Gastroesophageal sphincter (tissue), 4 donors: Measurements from ENCODE around the gene C16orf92. TPM values are rescaled to one million over a fixed set of nuclear protein-coding genes. Genes with fewer than 3 reads are reported as not detected.

Experiments used
- ATAC-seq: fragments of 150-250 bp; one replicate; pipeline ENCODE4 v1.9.1; 2016; ENCODE audit warnings: mild to moderate bottlenecking, moderate library complexity
- H3K27ac ChIP-seq, 4 donors: fragments of 200-600 bp; sonication (generic) in 3 of 4; 1 replicate in 3 of 4; 2 replicates in 1 of 4; pipeline ENCODE4 v1.5.1; 2016 to 2019
- H3K27me3 ChIP-seq: fragments of 200-600 bp; sonication (generic); one replicate; pipeline ENCODE4 v1.5.1; 2019
- H3K36me3 ChIP-seq, 2 donors: fragments of 200-600 bp; sonication (generic); one replicate each; pipeline ENCODE4 v1.5.1; 2019; ENCODE audit warnings: control low read depth in 1 of 2
- H3K4me1 ChIP-seq, 3 donors: fragments of 200-600 bp; sonication (generic); 1 replicate in 2 of 3; 2 replicates in 1 of 3; pipeline ENCODE4 v1.5.1; 2016 to 2019; ENCODE audit warnings: control low read depth in 2 of 3
- H3K4me3 ChIP-seq, 2 donors: fragments of 200-600 bp; sonication (generic); one replicate each; pipeline ENCODE4 v1.5.1; 2019; ENCODE audit warnings: mild to moderate bottlenecking in 1 of 2, moderate library complexity in 1 of 2
- H3K9me3 ChIP-seq, 3 donors: fragments of 200-600 bp; sonication (generic); one replicate each; pipeline ENCODE4 v1.5.1; 2017 to 2019; ENCODE audit warnings: control low read depth in 2 of 3
- CTCF ChIP-seq, 4 experiments: fragments of 200-600 bp in 2 of 4; fragments of 450-650 bp in 2 of 4; sonication (generic) in 1 of 4; IDR thresholded peaks; one replicate each; pipeline ENCODE4 v1.5.1; 2017 to 2019; ENCODE audit warnings: antibody characterized with exemption in 4 of 4, mild to moderate bottlenecking in 2 of 4, moderate library complexity in 2 of 4
- EP300 ChIP-seq: sonication (generic); formaldehyde crosslinking; IDR thresholded peaks from one replicate; pipeline ENCODE4 v1.6.1; 2017; ENCODE audit warnings: antibody characterized with exemption, mild to moderate bottlenecking
- POLR2A ChIP-seq, 2 donors: fragments of 450-650 bp; IDR thresholded peaks; one replicate each; pipeline ENCODE4 v1.6.1; 2017; ENCODE audit warnings: antibody characterized with exemption in 2 of 2, mild to moderate bottlenecking in 2 of 2, moderate library complexity in 1 of 2
- POLR2AphosphoS5 ChIP-seq: sonication (generic); formaldehyde crosslinking; IDR thresholded peaks from one replicate; pipeline ENCODE4 v1.6.1; 2017; ENCODE audit warnings: antibody characterized with exemption
- WGBS, 2 donors: methylation state at CpG; one replicate each; pipeline ENCODE4 v1.1.5; 2018; ENCODE audit warnings: low coverage in 1 of 2; 5-methylcytosine and 5-hydroxymethylcytosine counted together
- total RNA-seq, 4 donors: library from RNA; depleted of rRNA; stranded (reverse); fragments of >200 nt; gene quantifications; one replicate each; pipeline ENCODE4 v1.1.0, GENCODE V29; 2016

C16orf92 gene
- total RNA-seq, 4 donors from 2014 or later: not detected

DNA sequence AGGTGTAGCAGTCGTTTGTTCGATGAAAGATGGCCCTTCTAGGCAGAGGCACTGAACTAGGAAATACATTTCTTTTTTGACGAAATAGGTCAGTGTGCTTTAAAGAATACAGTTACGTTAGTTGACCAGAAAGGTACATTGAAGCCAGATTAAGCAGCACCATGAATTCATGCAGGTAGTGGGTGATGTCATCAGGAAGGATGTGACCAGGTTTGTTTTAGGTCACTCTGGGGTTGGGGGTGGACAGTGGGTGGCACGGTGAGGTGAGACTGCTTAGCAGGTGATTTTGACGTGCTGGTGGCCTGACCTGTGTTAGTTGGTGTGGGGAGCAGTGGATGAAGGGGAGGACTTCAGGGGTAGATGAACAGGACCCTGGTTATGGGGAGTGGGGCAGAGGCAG is 23.4 kb upstream of the C16orf92 start:
- Histone ChIP-seq H3K27me3 (no peaks in the 10 kb centered on the region), H3K4me1 (peaks cover 2 to 23% (median 7%) of the 10 kb centered on the region in 3 donors), H3K4me3 (no peak overlapping the region), H3K36me3 (peaks cover 0 to 62% of the 10 kb centered on the region in 2 donors), H3K27ac (no peak overlapping the region), H3K9me3 (no peaks in the 10 kb centered on the region)
- TF ChIP-seq CTCF (IDR thresholded peaks at IDR 0.05): no peak
- no peak for TF ChIP-seq POLR2A (IDR thresholded peaks at IDR 0.05)
- no peak for TF ChIP-seq POLR2AphosphoS5
- no peak for TF ChIP-seq EP300
- no peak for ATAC-seq
- WGBS, 2 donors: 70 to 82% methylated on average over 2 to 6 of the region's 6 CpGs

DNA sequence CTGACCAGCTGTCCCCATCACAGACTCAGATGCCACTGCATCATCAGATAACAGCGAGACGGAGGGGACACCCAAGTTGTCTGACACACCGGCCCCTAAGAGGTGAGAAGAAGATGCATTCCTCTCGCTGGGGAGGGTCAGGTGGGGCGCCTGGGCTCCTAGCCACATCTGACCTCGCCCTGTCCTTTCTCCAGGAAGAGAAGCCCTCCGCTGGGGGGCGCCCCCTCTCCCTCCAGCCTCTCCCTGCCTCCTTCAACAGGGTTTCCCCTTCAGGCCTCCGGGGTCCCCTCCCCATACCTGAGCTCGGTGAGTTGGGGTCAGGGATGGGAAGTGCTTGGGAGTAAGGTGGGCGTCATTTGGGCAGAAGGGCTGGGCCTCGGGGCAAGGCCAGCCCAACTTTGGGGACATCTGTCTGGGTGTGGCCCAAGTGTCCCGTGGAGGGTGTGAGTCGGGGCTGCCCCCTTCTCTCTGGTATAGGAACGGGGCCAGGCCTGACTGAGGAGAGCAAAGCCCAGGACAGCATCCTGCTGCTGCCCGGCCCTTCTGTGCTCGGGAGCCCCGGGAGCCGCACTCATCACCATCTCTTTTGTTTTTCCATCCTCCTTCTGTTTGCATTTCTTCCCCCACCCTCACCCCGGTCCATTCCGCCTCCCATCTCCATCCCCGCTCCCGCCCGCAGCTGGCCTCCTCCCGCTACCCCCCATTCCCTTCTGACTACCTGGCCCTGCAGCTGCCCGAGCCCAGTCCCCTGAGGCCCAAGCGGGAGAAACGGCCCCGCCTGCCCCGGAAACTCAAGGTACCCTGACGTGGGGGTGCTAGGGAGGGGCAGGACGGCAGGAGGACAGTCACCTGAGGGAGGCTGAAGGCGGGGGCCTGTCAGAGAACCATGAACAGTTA is 22.0 kb upstream of the C16orf92 start:
- Histone ChIP-seq H3K36me3 (peaks cover 0 to 62% of the 10 kb centered on the region in 2 donors), H3K4me3 (no peak overlapping the region), H3K9me3 (no peaks in the 10 kb centered on the region), H3K4me1 (peaks cover 0 to 28% (median 10%) of the 10 kb centered on the region in 3 donors), H3K27me3 (no peaks in the 10 kb centered on the region), H3K27ac (no peak overlapping the region)
- TF ChIP-seq POLR2AphosphoS5 (no peak), EP300 (no peak), POLR2A (IDR thresholded peaks at IDR 0.05) (no peak)
- WGBS, 2 donors: 49% methylated on average over 3 of the region's 33 CpGs; no CpG with 5 or more reads in 1 of the 2 donors
- no peak for ATAC-seq

DNA sequence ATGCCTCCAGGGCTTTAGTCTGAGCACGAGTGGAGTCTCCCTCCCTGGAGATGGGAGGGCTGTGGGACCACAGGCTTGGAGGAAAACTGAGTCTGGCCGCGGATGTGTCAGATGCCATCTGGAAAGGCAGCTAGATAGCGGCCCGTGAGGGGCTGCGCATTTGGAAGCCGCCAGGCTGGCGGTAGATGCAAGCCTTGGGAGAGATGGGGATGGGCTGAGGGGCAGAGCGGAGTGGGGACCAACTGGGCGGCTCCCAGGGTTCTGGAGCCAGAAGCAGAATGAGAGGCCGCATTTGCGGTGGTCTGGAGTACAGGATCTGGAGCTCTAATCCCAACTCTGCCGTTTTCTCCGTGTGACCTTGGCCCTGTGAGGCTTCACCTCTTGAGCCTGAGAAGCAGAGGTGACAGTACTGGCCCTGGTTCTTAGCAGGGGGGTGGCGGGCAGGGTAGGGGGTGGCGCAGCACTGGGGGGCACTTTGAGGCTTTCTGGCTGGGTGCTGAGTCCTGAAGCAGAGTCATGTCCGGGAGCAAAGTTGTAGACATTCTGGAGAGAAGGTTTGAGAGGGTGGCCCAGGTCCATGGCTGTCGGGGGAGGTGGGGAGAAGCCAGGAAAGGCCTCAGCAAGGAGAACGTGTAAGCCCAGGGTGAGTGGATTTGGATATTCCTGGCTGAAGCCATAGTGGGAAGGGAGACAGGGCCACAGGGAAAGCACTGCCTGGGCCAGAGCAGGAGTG is 20.2 kb upstream of the C16orf92 start:
- no peaks in the 10 kb centered on the region for H3K9me3 ChIP-seq
- no peak overlapping the region for H3K27ac ChIP-seq
- H3K36me3 ChIP-seq: peaks cover 0 to 57% of the 10 kb centered on the region in 2 donors
- TF ChIP-seq POLR2AphosphoS5 (no peak), POLR2A (IDR thresholded peaks at IDR 0.05) (no peak), CTCF (IDR thresholded peaks at IDR 0.05) (no peak), EP300 (no peak)
- ATAC-seq: no peak
- peaks cover 0 to 15% (median 6%) of the 10 kb centered on the region in 3 donors for H3K4me1 ChIP-seq
- H3K4me3 ChIP-seq: no peak overlapping the region
- WGBS, 2 donors: 63 to 77% methylated on average over 9 to 16 of the region's 19 CpGs
- H3K27me3 ChIP-seq: peaks cover 4% of the 10 kb centered on the region

GRCh38 chr16:30003670-30004423 is 19.2 kb upstream of the C16orf92 start:
- no peak for ATAC-seq
- no peak overlapping the region for H3K27ac ChIP-seq
- peaks cover 0 to 13% (median 6%) of the 10 kb centered on the region in 3 donors for H3K4me1 ChIP-seq
- no peaks in the 10 kb centered on the region for H3K9me3 ChIP-seq
- 67 to 80% methylated on average over 1 to 4 of the region's 17 CpGs for WGBS, 2 donors
- no peak for TF ChIP-seq POLR2A (IDR thresholded peaks at IDR 0.05)
- no peak for TF ChIP-seq POLR2AphosphoS5
- no peak for TF ChIP-seq EP300
- TF ChIP-seq CTCF (IDR thresholded peaks at IDR 0.05): no peak
- H3K4me3 ChIP-seq: no peak overlapping the region
- peaks cover 0 to 53% of the 10 kb centered on the region in 2 donors for H3K36me3 ChIP-seq
- H3K27me3 ChIP-seq: peaks cover 14% of the 10 kb centered on the region

DNA sequence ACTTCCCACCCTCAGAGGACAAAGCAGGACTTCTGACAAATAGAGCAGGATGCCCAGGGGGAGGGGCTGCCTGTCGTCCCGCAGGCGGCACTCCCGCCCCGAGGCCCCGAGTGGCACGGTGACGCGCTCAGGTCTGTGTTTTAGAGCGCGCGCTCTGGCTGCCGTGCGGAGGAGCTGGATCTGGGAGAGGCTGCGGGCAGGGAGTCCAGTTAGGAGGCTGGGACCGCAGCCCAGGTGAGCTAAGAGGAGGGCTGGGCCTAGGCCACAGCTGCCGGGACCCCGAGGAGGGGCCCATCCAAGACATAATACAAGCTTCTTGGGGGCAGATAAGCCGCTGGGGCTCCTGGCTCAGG is 18.6 kb upstream of the C16orf92 start:
- no peak overlapping the region for H3K27ac ChIP-seq
- peaks cover 0 to 13% (median 6%) of the 10 kb centered on the region in 3 donors for H3K4me1 ChIP-seq
- no peak for ATAC-seq
- WGBS, 2 donors: 93% methylated on average over 3 of the region's 19 CpGs; no CpG with 5 or more reads in 1 of the 2 donors
- no peaks in the 10 kb centered on the region for H3K9me3 ChIP-seq
- TF ChIP-seq POLR2A (IDR thresholded peaks at IDR 0.05) (no peak), EP300 (no peak), POLR2AphosphoS5 (no peak), CTCF (IDR thresholded peaks at IDR 0.05) (no peak)
- no peak overlapping the region for H3K4me3 ChIP-seq
- H3K27me3 ChIP-seq: peaks cover 20% of the 10 kb centered on the region
- H3K36me3 ChIP-seq: peaks cover 0 to 47% of the 10 kb centered on the region in 2 donors
